Muscle of leg (tissue), 11 donors: Measurements from ENCODE around the gene KIFC1. TPM values are rescaled to one million over a fixed set of nuclear protein-coding genes. Genes with fewer than 3 reads are reported as not detected.
A peak's percentile ranks its signal among the peaks of the same experiment; 100 is the strongest.

Experiments
- DNase-seq: peaks from one replicate; pipeline ENCODE4 v3.0.0; 2013
- H3K27ac ChIP-seq: one replicate; pipeline ENCODE4 v1.5.1; 2013; ENCODE audit warnings: mild to moderate bottlenecking, low read length, control low read depth
- H3K27me3 ChIP-seq: one replicate; pipeline ENCODE4 v1.6.1; 2013; ENCODE audit warnings: low read length; ENCODE audit not compliant: control insufficient read depth, insufficient read depth
- H3K36me3 ChIP-seq: one replicate; pipeline ENCODE4 v1.6.1; 2013; ENCODE audit warnings: low read length; ENCODE audit not compliant: control insufficient read depth, insufficient read depth
- H3K4me1 ChIP-seq: one replicate; pipeline ENCODE4 v1.6.1; 2013; ENCODE audit warnings: low read length; ENCODE audit not compliant: control insufficient read depth, insufficient read depth
- H3K4me3 ChIP-seq: one replicate; pipeline ENCODE4 v1.5.1; 2013; ENCODE audit warnings: low read length, control low read depth
- H3K9me3 ChIP-seq: replicated peaks from 2 replicates; pipeline ENCODE4 v1.6.1; 2013; ENCODE audit warnings: low read depth, low read length; ENCODE audit not compliant: control insufficient read depth
- WGBS: methylation state at CpG from one replicate; pipeline ENCODE4 v1.1.5; 2013; ENCODE audit warnings: missing lambda C conversion rate; ENCODE audit not compliant: insufficient coverage; 5-methylcytosine and 5-hydroxymethylcytosine counted together
- polyA plus RNA-seq, 8 donors: library from polyadenylated mRNA; unstranded; fragments of 120-200 nt; gene quantifications; one replicate each; pipeline versions ENCODE4 v1.2.1 to v1.2.3, GENCODE V29; 2013; ENCODE audit warnings: inconsistent platforms in 1 of 8, low replicate concordance in 1 of 8; ENCODE audit not compliant: insufficient read length in 8 of 8, insufficient read depth in 1 of 8
- total RNA-seq: library from RNA; stranded (reverse); fragments of 120-200 nt; gene quantifications from one replicate; pipeline ENCODE4 v1.2.4, GENCODE V29; 2013

KIFC1 gene
- total and polyA plus RNA-seq, 9 donors, result 10.5 to 37.6 (median 25.6) TPM

- peak; percentile 99 for DNase-seq
- H3K36me3 ChIP-seq, result peaks cover 46% of the 10 kb centered on the region
- peak overlapping the region; percentile 75 for H3K4me3 ChIP-seq
- under 1% methylated on average over 46 of the region's 65 CpGs for WGBS
- no peaks in the 10 kb centered on the region for H3K27me3 ChIP-seq
- H3K4me1 ChIP-seq, result peaks cover 12% of the 10 kb centered on the region
- no peaks in the 10 kb centered on the region for H3K9me3 ChIP-seq
- peak overlapping the region; percentile 100 for H3K27ac ChIP-seq
These were observed 18.6 kb downstream of the KIFC1 start for GRCh38 chr6:33410050-33410710.

GRCh38 chr6:33410711-33411631, 19.3 kb downstream of the KIFC1 start, which contains the start of gene PHF1:
PHF1 (plus strand) TSS chr6:33411014; CDS start chr6:33412264, 1,250 bp downstream.
- no peak for DNase-seq
- Histone ChIP-seq H3K9me3 (no peaks in the 10 kb centered on the region), H3K36me3 (peaks cover 46% of the 10 kb centered on the region), H3K4me3 (peak within 1 kb of the TSS; percentile 75), H3K4me1 (peaks cover 16% of the 10 kb centered on the region), H3K27ac (peak within 1 kb of the TSS; percentile 100), H3K27me3 (no peaks in the 10 kb centered on the region)
- WGBS, result under 1% methylated on average over 43 of the region's 67 CpGs

- H3K27ac ChIP-seq, result peak overlapping the region; percentile 97
- WGBS, result 63% methylated on average over 5 of the region's 6 CpGs
- peaks cover 46% of the 10 kb centered on the region for H3K36me3 ChIP-seq
- H3K9me3 ChIP-seq, result no peaks in the 10 kb centered on the region
- H3K4me3 ChIP-seq, result peak overlapping the region; percentile 70
- H3K27me3 ChIP-seq, result no peaks in the 10 kb centered on the region
- peaks cover 22% of the 10 kb centered on the region for H3K4me1 ChIP-seq
- DNase-seq, result no peak
These were observed 20.0 kb downstream of the KIFC1 start for GRCh38 chr6:33411632-33412005.

- DNase-seq, result no peak
- Histone ChIP-seq H3K9me3 (no peaks in the 10 kb centered on the region), H3K4me1 (peaks cover 29% of the 10 kb centered on the region), H3K27ac (no peak overlapping the region), H3K27me3 (no peaks in the 10 kb centered on the region), H3K4me3 (no peak overlapping the region), H3K36me3 (peaks cover 46% of the 10 kb centered on the region)
- WGBS, result 100% methylated on average over 1 of the region's 10 CpGs
These were observed 20.8 kb downstream of the KIFC1 start for GRCh38 chr6:33412140-33413009.

- peaks cover 34% of the 10 kb centered on the region for H3K4me1 ChIP-seq
- WGBS, result 79% methylated on average over 4 of the region's 14 CpGs
- no peaks in the 10 kb centered on the region for H3K9me3 ChIP-seq
- no peaks in the 10 kb centered on the region for H3K27me3 ChIP-seq
- no peak for DNase-seq
- H3K4me3 ChIP-seq, result no peak overlapping the region
- no peak overlapping the region for H3K27ac ChIP-seq
- peaks cover 46% of the 10 kb centered on the region for H3K36me3 ChIP-seq
These were observed 21.9 kb downstream of the KIFC1 start for GRCh38 chr6:33413241-33414120.

GRCh38 chr6:33414592-33415271, 23.1 kb downstream of the KIFC1 start:
- Histone ChIP-seq H3K27me3 (no peaks in the 10 kb centered on the region), H3K9me3 (no peaks in the 10 kb centered on the region), H3K36me3 (peaks cover 46% of the 10 kb centered on the region), H3K4me3 (no peak overlapping the region), H3K4me1 (peaks cover 44% of the 10 kb centered on the region), H3K27ac (no peak overlapping the region)
- DNase-seq, result no peak
- WGBS, result 69% methylated on average over 8 of the region's 12 CpGs

DNA sequence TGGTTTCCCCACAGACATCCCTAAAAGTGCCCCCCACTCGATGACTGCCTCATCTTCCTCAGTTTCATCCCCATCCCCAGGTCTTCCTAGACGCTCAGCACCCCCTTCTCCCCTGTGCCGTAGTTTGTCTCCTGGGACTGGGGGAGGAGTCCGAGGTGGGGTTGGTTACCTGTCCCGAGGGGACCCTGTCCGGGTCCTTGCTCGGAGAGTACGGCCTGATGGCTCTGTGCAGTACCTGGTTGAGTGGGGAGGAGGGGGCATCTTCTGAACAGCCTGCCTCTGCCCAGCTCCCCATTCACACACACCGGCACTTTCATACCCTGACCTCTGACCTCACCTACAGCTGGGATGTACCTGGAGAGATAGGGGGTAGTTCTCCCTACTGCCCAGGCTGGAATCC, 24.2 kb downstream of the KIFC1 start:
- Histone ChIP-seq H3K4me1 (peaks cover 45% of the 10 kb centered on the region), H3K9me3 (no peaks in the 10 kb centered on the region), H3K4me3 (no peak overlapping the region), H3K27me3 (no peaks in the 10 kb centered on the region), H3K27ac (no peak overlapping the region), H3K36me3 (peaks cover 46% of the 10 kb centered on the region)
- no peak for DNase-seq
- WGBS, result no CpG with 5 or more reads among the region's 9 CpGs

- 52% methylated on average over 4 of the region's 12 CpGs for WGBS
- peak overlapping the region; percentile 13 for H3K27ac ChIP-seq
- peaks cover 42% of the 10 kb centered on the region for H3K4me1 ChIP-seq
- H3K4me3 ChIP-seq, result peak overlapping the region; percentile 75
- no peaks in the 10 kb centered on the region for H3K27me3 ChIP-seq
- no peak for DNase-seq
- H3K9me3 ChIP-seq, result no peaks in the 10 kb centered on the region
- H3K36me3 ChIP-seq, result peaks cover 46% of the 10 kb centered on the region
These were observed 24.9 kb downstream of the KIFC1 start for GRCh38 chr6:33416386-33417127.
